Neuronal stem cell (in vitro differentiated cells): ENCODE results near the gene RIPK3. TPM values are rescaled to one million over a fixed set of nuclear protein-coding genes. Genes with fewer than 3 reads are reported as not detected.

ENCODE experiments used
- DNase-seq: peaks from one replicate; pipeline ENCODE4 v3.0.0-alpha.2; 2013; ENCODE audit warnings: low spot score
- H2AFZ ChIP-seq: one replicate; pipeline ENCODE4 v1.6.1; 2013; ENCODE audit warnings: mild to moderate bottlenecking, low read length, inconsistent platforms
- H2AK5ac ChIP-seq: 2 replicates; pipeline ENCODE4 v1.6.1; 2013; ENCODE audit warnings: low read depth, mild to moderate bottlenecking, inconsistent platforms, low read length, moderate library complexity, mixed read lengths
- H2BK120ac ChIP-seq: 2 replicates; pipeline ENCODE4 v1.6.1; 2013; ENCODE audit warnings: low read depth, mild to moderate bottlenecking, inconsistent platforms, low read length, moderate library complexity, mixed read lengths
- H2BK12ac ChIP-seq: one replicate; pipeline ENCODE4 v1.6.1; 2013; ENCODE audit warnings: low read length, inconsistent platforms
- H2BK15ac ChIP-seq: 2 replicates; pipeline ENCODE4 v1.6.1; 2013; ENCODE audit warnings: mild to moderate bottlenecking, low read length, inconsistent platforms, mixed read lengths
- H2BK5ac ChIP-seq: one replicate; pipeline ENCODE4 v1.6.1; 2013; ENCODE audit warnings: inconsistent platforms, mild to moderate bottlenecking, low read length, moderate library complexity
- H3K14ac ChIP-seq: one replicate; pipeline ENCODE4 v1.6.1; 2013; ENCODE audit warnings: low read length, inconsistent platforms
- H3K18ac ChIP-seq: 2 replicates; pipeline ENCODE4 v1.6.1; 2013; ENCODE audit warnings: low read length, inconsistent platforms
- H3K23ac ChIP-seq: 2 replicates; pipeline ENCODE4 v1.6.1; 2013; ENCODE audit warnings: low read depth, mild to moderate bottlenecking, mixed read lengths, low read length, inconsistent platforms; ENCODE audit not compliant: poor library complexity
- H3K27ac ChIP-seq: replicated peaks from 3 replicates; pipeline ENCODE4 v1.5.1; 2013; ENCODE audit warnings: low read length, inconsistent platforms
- H3K27me3 ChIP-seq, 3 experiments: 2 replicates each; pipeline ENCODE4 v1.6.1; 2013; ENCODE audit warnings: low read length in 3 of 3, mild to moderate bottlenecking in 2 of 3, inconsistent platforms in 1 of 3, low read depth in 1 of 3, mixed read lengths in 1 of 3, moderate library complexity in 1 of 3; ENCODE audit not compliant: control insufficient read depth in 3 of 3, insufficient read depth in 3 of 3
- H3K36me3 ChIP-seq, 2 donors: replicated peaks in 1 of 2; 2 replicates each; pipeline ENCODE4 v1.6.1; 2013; ENCODE audit warnings: low read length in 2 of 2; ENCODE audit not compliant: control insufficient read depth in 2 of 2, insufficient read depth in 2 of 2
- H3K4ac ChIP-seq: 2 replicates; pipeline ENCODE4 v1.6.1; 2013; ENCODE audit warnings: inconsistent platforms, mild to moderate bottlenecking, low read length, moderate library complexity
- H3K4me1 ChIP-seq, 2 donors: 1 replicate in 1 of 2; 2 replicates in 1 of 2; pipeline ENCODE4 v1.6.1; 2013; ENCODE audit warnings: low read length in 2 of 2, low read depth in 1 of 2; ENCODE audit not compliant: control insufficient read depth in 2 of 2, insufficient read depth in 1 of 2
- H3K4me2 ChIP-seq: one replicate; pipeline ENCODE4 v1.6.1; 2013; ENCODE audit warnings: mild to moderate bottlenecking, low read length, inconsistent platforms; ENCODE audit not compliant: insufficient read depth, poor library complexity, severe bottlenecking
- H3K4me3 ChIP-seq, 2 donors: 2 replicates each; pipeline ENCODE4 v1.5.1; 2013; ENCODE audit warnings: low read length in 2 of 2, mild to moderate bottlenecking in 2 of 2, inconsistent platforms in 1 of 2, moderate library complexity in 1 of 2
- H3K79me1 ChIP-seq: one replicate; pipeline ENCODE4 v1.6.1; 2013; ENCODE audit warnings: low read depth, mild to moderate bottlenecking, inconsistent platforms, low read length, moderate library complexity
- H3K9ac ChIP-seq: one replicate; pipeline ENCODE4 v1.6.1; 2013; ENCODE audit warnings: mild to moderate bottlenecking, low read depth, low read length, inconsistent platforms; ENCODE audit not compliant: poor library complexity
- H3K9me3 ChIP-seq, 2 donors: replicated peaks in 1 of 2; 2 replicates each; pipeline versions ENCODE3 to v1.6.1; 2013; ENCODE audit warnings: low read length in 2 of 2, mild to moderate bottlenecking in 2 of 2, inconsistent platforms in 1 of 2, low read depth in 1 of 2, mixed read lengths in 1 of 2, moderate library complexity in 1 of 2; ENCODE audit not compliant: control insufficient read depth in 2 of 2, insufficient read depth in 1 of 2
- H4K8ac ChIP-seq: one replicate; pipeline ENCODE4 v1.6.1; 2013; ENCODE audit warnings: low read depth, mild to moderate bottlenecking, inconsistent platforms, low read length, moderate library complexity
- H4K91ac ChIP-seq: one replicate; pipeline ENCODE4 v1.6.1; 2013; ENCODE audit warnings: low read length, low read depth, mild to moderate bottlenecking, inconsistent platforms; ENCODE audit not compliant: poor library complexity
- WGBS, 2 donors: extraction: QIAGEN DNeasy Blood & Tissue Kit; methylation state at CpG; one replicate each; pipeline ENCODE4 v1.1.7; 2013; ENCODE audit warnings: missing lambda C conversion rate in 2 of 2, mixed read lengths in 1 of 2; ENCODE audit not compliant: insufficient read length in 2 of 2, insufficient replicate concordance in 1 of 2; ENCODE audit errors: extremely low coverage in 2 of 2; 5-methylcytosine and 5-hydroxymethylcytosine counted together
- small RNA-seq: library from polyadenylated mRNA; stranded (forward); fragments of <200 nt; extraction: miRNeasy Mini kit (QIAGEN cat#:217004); gene quantifications from one replicate; pipeline ENCODE3, GENCODE V24; 2013; ENCODE audit not compliant: insufficient read depth

RIPK3 gene

GRCh38 chr14:24286996-24287395 lies 52.8 kb downstream of the RIPK3 start:
- Histone ChIP-seq H2BK12ac (no peak overlapping the region), H3K14ac (no peak overlapping the region), H2AFZ (no peak overlapping the region), H3K27me3 (no peaks in the 10 kb centered on the region), H2BK120ac (no peak overlapping the region), H3K4ac (no peak overlapping the region), H3K79me1 (no peaks in the 10 kb centered on the region), H4K91ac (no peak overlapping the region), H3K18ac (no peak overlapping the region), H2BK15ac (no peak overlapping the region), H3K4me3 (no peak overlapping the region), H3K27ac (no peak overlapping the region), H3K4me1 (peaks cover 0 to 3% of the 10 kb centered on the region in 2 donors), H3K36me3 (peaks cover 11 to 24% of the 10 kb centered on the region in 2 donors), H3K9ac (no peak overlapping the region), H4K8ac (no peak overlapping the region), H2BK5ac (no peak overlapping the region), H3K23ac (no peak overlapping the region), H3K9me3 (no peaks in the 10 kb centered on the region), H3K4me2 (no peak overlapping the region), H2AK5ac (no peak overlapping the region)
- no peak for DNase-seq
- WGBS, 2 donors = no CpG with 5 or more reads among the region's 5 CpGs

Small RNA genes lying within 50 kb of the gene (small RNA-seq; reads per million reads assigned to genes)
- gene RF00026 = not detected
